GM18505 (cell line): ENCODE results near the gene DNAH14.
A peak's percentile ranks its signal among the peaks of the same experiment; 100 is the strongest.
"Not testable (repeated sequence)": the region's sequence is repeated elsewhere in the genome, so short reads cannot be mapped to it uniquely, and the experiment has no call there.

ENCODE experiments used
- ATAC-seq: cut with Tn5 transposase; IDR thresholded peaks from one replicate; pipeline ENCODE4 v1.9.1; 2021; ENCODE audit not compliant: unreplicated experiment
- POLR2A ChIP-seq: IDR thresholded peaks from 4 replicates; pipeline ENCODE4 v1.6.1; 2011; ENCODE audit warnings: borderline replicate concordance; ENCODE audit not compliant: insufficient read depth, insufficient read length; ENCODE audit errors: extremely low read depth

DNAH14 gene

DNA sequence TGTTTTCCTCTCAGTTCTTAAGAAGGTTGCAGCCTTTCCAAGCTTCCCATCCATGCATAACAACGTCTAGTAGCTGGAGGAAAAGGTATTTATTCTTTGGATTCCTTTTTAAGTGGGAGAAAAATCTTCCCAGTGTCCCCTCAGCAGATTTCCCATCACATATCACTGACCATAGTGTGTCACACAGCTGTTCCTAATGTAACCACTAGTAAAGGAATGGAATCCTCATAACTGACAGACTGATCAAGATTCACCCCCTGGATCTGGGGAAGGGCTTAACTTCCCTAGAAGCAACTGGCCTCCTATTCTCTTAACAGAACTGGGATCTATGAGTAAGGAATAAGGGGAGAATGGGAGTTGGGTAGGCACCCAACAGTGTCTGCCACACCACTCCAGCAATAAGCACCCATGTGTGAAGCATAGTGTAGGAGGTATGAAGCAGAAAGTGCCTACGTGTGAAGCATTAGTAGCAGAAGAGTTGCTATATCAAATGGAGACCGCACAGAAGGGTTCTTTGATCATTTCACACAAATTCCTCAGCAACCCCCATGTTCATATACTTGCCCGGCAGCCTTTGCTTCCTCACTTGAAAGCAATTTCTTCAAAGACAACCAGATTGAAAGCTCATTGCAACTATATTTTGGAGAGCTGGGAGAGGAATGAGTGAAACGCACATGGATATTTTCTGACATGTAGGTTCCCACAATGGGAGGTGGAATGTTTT is 28.2 kb upstream of the DNAH14 start:
- TF ChIP-seq POLR2A = no peak
- ATAC-seq = no peak

DNA sequence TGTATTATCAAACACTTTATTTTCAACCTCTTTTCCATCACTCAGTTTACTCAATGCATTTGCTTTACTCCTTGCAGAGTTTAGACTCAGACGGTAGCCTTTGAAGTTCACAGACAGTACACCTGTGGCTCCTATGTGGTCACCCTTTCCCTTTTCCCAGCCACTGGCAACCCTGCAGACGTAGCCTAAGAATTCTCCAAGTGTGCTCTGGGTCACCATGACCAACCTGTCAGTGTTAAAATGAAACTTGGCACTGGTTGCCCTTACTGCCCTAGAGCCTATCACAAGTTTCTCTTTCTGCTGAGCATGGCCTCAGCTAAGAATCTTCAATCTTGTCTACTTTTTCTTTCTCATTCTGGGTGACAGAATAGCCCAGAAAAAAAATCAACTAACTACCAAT is 25.5 kb upstream of the DNAH14 start:
- ATAC-seq = no peak
- TF ChIP-seq POLR2A = no peak

DNA sequence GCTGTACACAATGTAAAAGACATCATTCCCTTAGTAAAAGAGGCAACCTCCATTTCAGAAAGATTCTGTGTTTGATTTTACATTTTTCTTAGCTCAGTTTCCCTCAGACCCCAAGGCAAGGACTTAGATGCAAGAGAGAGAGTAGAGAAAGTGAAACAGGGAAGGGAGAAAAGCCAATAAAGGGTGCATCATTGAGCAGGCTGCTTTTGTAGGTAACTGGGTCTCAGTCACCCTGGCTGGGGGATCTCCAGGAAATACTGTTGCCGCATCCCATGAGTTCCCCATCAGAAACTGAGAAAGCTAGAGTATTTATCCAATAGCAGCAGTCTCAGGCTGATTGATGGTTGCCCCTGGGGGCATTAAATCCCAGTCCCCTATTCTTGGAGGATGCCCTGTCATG is 23.1 kb upstream of the DNAH14 start:
- TF ChIP-seq POLR2A = no peak
- ATAC-seq = no peak

DNA sequence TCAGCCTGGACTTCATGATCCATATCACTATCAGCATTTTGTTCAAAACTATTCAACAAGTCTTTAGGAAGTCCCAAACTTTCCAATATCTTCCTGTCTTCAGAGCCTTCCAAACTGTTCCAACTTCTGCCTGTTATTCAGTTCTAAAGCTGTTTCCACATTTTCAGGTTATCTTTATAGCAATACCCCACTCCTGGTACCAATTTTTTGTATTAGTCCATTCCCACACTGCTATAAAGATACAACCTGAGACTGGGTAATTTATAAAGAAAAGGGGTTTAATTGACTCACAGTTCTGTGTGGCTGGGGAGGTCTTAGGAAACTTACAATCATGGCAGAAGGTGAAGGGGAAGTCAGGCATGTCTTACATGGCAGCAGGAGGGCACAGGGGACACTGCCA is 18.3 kb upstream of the DNAH14 start:
- TF ChIP-seq POLR2A = no peak

DNA sequence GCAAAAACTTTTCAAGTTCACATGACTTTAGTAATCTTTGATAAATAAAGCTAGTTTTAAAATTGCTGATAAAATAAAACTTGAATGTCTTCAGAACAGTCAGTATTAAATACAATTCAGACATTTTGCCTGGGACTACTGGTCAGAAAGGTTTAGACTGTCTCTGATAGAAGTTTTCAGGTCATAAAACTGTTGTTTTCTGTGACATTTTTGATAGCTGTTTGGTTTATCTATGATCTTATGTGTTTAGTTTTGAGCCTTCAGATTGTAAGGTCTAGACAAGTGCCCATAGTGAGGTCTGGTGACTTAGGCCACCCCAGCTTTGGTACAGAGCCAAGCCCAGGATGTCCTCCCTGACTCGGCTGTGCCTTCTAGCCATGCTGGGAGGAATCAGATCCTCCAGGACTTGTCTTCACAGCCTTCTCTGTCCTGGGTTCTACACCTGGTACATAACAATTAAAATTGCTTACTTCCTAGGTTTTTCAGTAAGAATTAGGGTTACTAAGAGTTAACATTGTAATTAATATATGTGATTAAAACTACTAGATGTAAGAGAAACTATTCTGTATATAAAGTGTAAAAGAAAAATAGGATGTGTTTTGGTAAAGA is 15.1 kb upstream of the DNAH14 start:
- no peak for ATAC-seq
- no peak for TF ChIP-seq POLR2A

More for the DNA sequence above, 18.3 kb upstream of the DNAH14 start:
- ATAC-seq = no peak

DNA sequence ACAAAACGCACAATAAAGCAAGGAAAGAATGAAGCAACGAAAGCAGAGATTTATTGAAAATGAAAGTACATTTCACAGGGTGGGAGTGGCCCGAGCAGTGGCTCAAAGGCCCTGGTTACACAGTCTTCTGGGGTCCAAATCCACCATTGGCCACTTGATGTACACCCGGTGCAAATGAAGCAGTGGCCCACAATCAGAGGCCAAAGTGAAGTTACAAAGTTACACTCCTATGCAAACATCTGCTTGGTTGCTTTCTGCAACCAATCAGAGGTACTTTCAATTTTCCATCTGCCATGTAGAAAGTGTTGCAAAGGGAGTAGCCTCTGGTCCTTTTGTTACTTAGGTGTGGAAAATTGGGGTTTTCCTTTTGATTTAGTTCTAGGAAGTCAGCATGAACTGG is 10.0 kb upstream of the DNAH14 start:
- TF ChIP-seq POLR2A = no peak
- no peak for ATAC-seq

DNA sequence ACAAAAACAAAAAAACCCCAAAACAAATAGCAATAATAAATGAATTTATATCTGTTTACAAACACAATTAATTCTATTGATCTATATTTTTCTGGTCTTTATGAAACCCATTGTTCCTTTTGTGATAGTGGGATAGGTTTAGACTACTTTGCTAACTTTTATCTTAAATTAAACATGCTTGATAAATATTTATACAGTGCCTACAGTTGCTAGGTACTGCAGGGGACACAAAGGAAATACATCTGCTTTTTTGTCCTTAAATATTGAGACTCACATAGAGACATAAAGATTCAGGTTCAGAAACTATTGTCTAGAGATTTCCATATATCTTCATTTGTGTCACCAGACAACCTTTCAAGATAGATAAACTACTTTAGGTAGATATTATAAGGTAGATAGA is 8.5 kb upstream of the DNAH14 start:
- no peak for TF ChIP-seq POLR2A
- no peak for ATAC-seq

DNA sequence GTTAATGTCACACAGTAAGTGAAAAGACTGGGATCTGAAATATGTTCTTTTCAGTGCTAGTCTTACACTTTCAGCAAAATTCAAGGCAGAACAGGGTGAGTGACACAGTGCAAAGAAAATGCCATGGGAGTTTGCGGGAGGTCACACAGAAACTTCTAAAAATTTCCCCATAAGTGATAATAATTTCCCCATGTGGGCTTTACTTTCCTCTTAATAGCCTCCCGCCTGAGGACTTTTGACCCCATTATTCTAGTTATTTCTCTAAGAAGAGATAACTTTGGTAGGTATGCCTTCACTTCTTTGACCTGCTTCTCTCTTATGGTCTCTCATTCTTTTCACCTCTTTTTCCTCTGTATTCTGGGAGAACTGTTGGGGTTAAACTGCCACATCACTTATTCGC is 8.1 kb upstream of the DNAH14 start:
- ATAC-seq = no peak
- no peak for TF ChIP-seq POLR2A

DNA sequence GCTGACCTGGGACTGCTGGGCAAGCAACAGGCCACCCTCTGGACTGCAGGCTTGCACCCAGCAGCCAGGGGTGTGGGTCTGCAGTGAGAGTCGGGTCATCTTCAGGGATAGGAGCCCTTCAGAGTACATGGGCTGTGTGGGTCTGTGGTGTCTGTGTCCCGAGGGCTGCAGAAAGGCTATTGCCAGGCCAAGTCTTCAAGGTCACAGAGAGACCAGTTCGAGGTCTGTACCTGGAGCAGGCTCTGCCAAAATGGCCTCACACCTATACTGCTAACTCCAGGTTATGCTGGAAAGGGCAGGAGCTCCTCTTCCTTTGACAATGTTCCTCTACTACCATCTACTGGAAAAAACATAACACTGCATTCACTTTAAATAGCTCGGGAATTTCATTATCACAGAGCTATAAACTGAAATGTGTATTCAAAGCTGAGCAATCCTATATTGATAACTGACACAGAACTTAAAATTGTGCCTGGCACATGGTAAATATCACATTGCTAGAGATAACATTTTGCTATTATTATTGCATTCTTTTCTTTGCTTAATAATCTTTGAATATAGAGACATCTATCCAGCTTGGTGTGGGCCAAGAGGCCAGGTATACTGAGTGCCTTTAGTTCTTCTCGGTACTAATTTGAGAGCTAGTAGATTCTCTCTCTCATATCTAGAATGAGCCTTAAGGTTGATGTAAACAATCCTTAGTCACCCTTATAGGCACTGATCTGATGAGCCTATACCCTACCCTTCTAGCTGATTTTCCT is 6.9 kb upstream of the DNAH14 start:
- peak; percentile 69 for ATAC-seq
- no peak for TF ChIP-seq POLR2A

DNA sequence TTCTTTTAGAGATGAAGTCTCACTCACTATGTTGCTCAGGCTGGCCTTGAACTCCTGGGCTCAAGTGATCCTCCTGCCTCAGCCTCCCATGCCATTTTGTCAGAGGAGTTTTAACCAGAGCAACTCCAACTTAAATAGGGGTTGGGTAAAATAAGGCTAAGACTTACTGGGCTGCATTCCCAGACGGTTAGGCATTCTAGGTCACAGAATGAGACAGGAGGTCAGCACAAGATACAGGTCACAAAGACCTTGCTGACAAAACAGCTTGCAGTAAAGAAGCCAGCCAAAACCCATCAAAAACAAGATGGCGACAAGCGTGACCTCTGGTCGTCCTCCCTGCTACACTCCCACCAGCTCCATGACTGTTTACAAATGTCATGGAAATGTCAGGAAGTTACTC is 5.7 kb upstream of the DNAH14 start:
- no peak for ATAC-seq
- TF ChIP-seq POLR2A = no peak

DNA sequence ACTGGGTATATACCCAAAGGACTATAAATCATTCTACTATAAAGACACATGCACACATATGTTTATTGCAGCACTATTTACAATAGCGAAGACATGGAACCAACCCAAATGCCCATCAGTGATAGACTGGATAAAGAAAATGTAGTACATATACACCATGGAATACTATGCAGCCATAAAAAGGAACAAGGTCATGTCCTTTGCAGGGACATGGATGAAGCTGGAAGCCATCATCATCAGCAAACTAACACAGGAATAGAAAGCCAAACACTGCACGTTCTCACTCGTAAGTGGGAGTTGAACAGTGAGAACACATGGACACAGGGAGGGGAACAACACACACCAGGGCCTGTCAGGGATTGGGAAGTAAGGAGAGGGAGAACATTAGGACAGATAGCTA is 1.8 kb upstream of the DNAH14 start:
- ATAC-seq = not testable (repeated sequence)

DNA sequence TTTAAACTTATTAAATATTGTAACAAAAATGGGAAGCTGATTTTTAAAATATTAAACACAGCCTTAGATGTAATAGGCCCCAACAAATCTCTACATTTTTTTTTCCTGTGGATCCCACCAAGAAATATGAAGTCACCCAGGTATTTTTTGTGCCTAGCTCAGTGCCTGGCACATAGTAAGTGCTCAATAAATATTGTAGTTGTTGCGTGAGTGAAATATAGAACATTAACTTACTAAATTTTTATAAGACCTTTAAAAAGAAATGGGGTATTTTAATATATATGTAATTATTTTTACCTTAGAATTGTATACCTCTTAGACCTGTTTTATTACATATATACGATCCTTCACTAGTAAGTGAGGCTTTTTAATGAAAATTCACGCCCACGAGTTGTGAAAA is 569 bp upstream of the DNAH14 start:
- ATAC-seq = no peak
- no peak for TF ChIP-seq POLR2A

DNA sequence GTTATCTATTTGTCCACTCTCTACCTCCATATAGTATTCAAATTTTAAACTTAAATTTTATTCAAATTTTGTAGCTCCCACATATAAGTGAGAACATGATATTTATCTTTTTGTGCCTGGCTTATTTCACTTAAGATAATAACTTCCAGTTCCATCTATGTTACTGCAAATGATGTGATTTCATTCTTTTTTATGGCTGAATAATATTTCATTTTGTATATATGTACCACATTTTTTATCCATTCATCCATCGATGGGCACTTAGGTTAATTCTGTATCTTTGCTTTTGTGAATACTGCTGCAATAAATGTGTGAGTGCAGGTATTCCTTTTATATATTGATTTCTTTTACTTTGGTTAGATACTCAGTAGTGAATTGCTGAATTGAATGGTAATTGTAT is 2.1 kb downstream of the DNAH14 start:
- no peak for TF ChIP-seq POLR2A
- ATAC-seq = no peak
